Stimulated activated naive CD4-positive, alpha-beta T cell (primary cell): Measurements from ENCODE around the gene DYNLT2B.
"Not testable (repeated sequence)": the region's sequence is repeated elsewhere in the genome, so short reads cannot be mapped to it uniquely, and the experiment has no call there.

Source experiments
- DNase-seq, 6 experiments: peaks; one replicate each; lab custom pipeline; 2025; lab: John Stamatoyannopoulos, UW

The DYNLT2B gene

DNA sequence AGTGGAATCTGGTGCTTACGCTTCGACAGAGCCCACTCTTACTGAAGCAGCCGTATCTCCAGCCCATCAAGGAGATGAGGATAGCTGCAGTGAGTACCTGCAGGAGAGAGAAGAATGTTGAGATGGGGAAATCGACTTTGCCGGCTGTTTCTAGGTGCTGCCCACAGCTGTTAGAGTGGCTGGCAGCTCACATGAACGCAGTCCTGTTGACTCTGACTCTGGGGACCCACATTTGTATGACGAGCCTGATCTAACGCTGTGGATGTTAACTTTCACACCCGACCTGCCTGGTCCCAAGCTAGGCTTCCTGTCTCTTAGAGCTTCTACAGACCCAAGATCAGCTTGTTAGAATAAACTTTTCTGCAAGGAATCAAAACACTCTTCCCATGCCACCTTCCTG, 8.9 kb upstream of the DYNLT2B start:
- DNase-seq = no peak

DNA sequence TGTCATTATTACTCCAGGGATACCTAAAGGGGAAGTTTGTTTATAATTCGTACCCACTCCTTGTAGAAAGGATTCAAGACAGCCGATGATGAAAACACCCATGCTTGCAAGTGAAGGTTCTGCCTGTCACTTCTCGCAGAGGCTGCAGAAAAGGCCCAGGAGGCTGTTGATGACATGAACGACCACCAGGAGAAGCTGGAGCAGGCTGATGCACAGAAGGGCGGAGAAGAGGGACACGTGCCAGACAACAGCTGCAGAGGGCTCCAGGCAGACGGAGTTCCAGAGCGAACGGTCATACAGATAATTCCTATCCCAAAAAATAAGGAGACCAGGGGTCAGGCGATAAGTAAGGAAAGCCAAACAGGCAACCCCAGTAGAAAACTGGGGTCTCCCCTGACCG, 5.7 kb upstream of the DYNLT2B start:
- no peak for DNase-seq

- DNase-seq = no peak
Measured at GRCh38 chr3:196323016-196323415, 5.0 kb upstream of the DYNLT2B start.

- no peak for DNase-seq
Measured at GRCh38 chr3:196321162-196321561, 3.1 kb upstream of the DYNLT2B start.

- DNase-seq = no peak
Measured at GRCh38 chr3:196320137-196320536, 2.1 kb upstream of the DYNLT2B start.

- not testable (repeated sequence) for DNase-seq
Measured at GRCh38 chr3:196316799-196317686, 997 bp downstream of the DYNLT2B start.

GRCh38 chr3:196315821-196316220, 2.2 kb downstream of the DYNLT2B start:
- no peak for DNase-seq

GRCh38 chr3:196314597-196314996, 3.4 kb downstream of the DYNLT2B start:
- no peak for DNase-seq

DNA sequence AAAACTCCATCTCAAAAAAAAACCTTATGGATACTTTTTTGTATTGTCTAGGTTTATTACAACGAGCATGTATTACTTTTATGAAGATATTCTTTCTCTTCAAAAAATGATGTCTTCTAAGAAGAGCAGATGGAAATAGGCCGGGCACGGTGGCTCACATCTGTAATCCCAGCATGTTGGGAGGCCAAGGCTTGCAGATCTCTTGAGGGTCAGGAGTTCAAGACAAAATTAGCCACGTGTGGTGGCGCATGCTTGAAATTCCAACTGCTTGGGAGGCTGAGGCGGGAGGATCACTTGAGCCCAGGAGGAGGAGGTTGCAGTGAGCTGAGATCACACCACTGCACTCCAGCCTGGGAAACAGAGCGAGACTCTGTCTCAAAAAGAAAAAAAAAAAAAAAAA, 4.0 kb downstream of the DYNLT2B start:
- not testable (repeated sequence) for DNase-seq

DNA sequence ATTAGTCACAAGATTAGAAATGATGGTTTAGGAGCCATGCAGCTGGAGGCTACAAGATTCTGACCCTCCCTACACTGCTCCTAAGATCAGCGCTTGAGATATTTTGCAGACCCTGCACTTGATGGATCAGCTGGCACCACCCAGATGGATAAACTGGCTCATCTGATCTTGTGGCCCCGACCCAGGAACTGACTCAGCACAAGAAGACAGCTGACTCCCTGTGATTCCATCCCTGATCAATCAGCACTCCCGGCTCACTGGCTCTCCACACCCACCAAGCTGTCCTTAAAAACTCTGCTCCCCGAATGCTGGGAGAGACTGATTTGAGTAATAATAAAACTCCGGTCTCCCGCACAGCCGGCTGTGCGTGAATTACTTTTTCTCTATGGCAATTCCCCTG, 15.1 kb downstream of the DYNLT2B start:
- DNase-seq = not testable (repeated sequence)

DNA sequence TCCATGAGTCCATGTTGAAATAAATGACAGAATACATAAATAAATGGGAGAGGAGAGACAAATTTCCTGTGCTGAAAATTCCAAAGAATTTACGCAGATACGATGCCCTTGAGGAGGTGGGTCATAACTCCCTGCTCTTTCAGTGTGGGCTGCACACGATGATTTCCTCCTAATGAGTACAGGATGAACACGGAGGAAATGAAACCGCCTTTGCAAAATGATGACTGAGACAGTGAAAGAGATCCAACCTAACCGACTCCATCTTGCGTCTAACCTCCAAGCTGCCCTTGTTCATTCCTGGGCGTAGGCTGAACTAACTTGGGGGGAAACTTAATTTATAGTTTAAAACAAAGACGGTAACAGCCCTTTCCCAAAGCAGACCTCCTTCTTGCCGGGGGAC, 15.5 kb downstream of the DYNLT2B start:
- DNase-seq = not testable (repeated sequence)

- DNase-seq = no peak
Measured at GRCh38 chr3:196298521-196298920, 19.5 kb downstream of the DYNLT2B start.

DNA sequence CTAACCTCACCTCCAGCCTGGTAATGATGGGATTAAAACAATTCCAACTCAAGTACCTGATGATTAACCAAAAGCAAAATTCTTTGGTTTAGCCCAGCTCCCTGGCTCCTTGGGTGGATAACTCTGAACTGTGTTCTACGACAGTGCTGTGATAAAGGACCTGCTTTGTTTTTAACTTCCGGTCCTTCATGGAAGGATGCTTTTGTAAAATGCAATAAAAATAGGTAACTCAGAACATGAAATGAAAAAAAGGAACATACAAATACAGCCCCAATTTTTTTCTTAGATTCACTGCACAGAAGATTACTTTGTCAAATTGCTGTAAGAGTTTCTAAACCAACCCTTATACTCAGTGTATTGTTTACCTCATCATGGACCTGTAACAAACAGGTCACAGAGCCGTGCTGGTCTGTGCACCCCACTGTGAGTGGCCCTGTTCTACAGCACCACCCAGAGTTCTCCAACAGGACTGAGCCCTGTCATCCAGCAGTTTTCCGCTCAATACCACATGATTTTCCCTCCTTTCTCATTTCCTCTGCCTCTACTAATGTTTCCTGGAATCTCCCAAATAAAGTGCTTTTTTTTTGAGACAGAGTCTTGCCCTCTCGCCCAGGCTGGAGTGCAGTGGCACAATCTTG, 25.6 kb downstream of the DYNLT2B start:
- DNase-seq = no peak

DNA sequence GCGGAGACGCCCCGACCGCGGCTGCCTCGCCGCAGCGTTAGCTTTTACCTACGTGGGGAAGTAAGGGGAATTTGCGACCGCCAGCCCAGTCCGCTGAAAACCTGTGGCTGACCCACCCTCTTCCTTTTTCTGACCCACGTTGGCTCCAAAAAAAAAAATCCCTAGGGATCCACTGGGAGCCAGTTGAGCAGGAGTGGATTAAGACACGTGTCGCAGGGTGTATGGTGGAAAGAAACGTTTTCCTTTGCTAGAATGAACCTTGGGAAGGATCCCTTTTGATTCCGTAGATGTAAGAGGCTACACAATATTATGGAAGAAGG, 29.9 kb downstream of the DYNLT2B start:
- peak in 1 of 6 experiments; percentile 20 for DNase-seq

DNA sequence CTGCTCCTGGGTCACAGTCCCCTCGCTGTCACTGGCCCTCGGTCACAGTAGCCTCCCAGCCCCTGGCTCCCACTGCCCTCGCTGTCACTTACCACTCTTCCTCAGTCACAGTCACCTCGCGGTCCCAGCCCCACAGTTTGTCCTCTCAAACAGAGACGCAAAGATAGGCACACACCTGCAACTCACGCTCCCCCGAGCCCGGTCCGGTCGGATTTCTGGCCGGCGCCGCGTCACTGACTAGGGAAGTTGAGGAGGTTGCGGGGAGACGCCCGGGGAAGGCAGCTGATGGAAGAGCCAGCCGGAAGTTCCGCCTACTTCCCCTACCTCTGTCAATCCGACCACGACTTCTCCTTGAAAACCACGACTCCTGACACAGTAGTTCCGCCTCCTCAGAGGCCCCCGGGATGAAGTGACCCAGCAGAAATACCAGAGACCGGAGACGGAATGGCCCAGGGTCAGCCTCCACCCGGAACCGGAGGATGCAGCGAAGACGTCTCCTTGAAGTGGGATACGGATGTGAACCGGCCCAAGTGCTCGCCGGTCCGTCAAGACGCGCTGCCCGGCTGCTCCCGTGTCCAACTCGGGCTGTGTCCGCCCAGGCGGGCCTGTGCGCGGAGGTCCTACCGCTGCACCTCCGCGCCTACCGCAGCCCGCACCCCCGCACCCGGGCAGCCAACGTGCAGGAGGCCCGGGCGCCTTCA, 30.4 kb downstream of the DYNLT2B start, which contains the start of gene PCYT1A:
PCYT1A (minus strand) TSS at position 287 of the 701 bp plus-strand sequence. CDS start 17,195 bp downstream, outside the sequence.
- DNase-seq = peak; percentile 41 to 65 (median 56)

DNA sequence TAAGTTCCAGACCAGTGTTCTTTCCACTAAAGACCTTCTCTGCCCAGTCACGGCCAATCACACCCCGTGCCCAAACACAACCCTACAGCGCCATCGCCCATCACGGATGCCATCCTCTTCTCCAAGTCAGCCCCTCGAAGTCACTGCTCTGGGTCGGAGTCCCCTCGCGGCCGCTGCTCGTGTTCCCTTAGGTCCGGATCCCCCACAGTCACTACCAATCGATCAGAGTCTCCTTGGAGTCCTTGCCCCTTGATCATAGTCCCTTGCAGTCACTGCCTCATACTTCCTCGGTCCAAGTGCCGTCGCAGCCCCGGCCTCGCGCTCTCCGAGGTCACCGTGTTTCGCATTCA, 31.0 kb downstream of the DYNLT2B start:
- peak in 2 of 6 experiments; percentile 25 to 48 for DNase-seq

GRCh38 chr3:196284396-196284795, 33.6 kb downstream of the DYNLT2B start:
- DNase-seq = no peak

GRCh38 chr3:196281962-196282361, 36.1 kb downstream of the DYNLT2B start:
- DNase-seq = no peak

DNA sequence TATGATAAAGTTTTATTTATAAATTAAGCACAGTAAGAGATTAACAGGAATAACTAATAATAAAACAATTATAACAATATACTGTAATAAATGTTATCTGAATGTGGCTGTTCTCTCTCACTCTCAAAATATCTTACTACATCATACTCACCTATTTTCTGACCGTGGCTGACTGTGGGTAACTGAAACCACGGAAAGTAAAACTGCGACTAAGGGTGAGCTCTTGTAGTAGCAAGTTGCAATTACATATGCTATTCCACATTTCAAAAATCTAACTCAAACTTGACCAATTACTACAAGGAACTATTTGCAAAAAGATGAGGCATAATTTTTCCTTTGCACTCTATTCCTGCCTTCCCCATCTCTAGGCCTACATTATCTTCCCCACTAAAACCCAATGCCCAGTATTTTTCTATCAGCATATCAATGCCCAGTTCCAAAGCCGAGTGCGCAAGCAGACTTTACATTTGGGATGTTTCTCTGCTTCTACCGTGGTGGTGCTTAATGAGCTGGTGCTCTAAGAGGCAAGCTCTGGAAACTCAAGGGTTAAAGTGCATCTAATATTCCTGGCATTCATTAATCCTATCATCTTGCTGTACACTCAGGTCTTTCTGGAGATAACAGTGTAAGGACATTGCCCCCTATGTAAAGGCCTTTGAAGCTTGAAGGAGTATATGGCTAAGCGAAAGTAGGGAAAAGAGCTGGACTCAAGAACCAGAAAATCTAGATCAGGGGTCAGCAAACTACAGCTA, 37.2 kb downstream of the DYNLT2B start:
- no peak for DNase-seq

GRCh38 chr3:196275126-196275525, 42.9 kb downstream of the DYNLT2B start:
- DNase-seq = peak in 1 of 6 experiments; percentile 1

DNA sequence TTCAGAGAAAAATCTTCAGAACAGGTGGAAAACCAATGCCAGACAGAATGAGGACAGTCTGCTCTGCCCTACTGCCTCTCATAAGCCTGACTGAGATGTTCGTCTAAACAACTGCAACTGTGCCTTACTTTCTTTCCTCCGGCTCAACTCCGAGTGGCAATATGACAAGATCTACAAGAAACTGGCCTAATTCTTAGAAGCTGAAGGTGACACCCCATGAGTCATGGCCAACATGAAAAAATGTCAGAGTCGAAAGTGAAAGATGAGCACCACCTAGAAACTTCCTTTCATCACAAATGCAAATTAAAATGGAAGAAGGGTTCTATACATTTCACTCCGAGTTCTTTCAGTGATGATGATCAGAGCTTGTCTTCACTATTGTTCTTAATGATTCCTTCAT, 43.5 kb downstream of the DYNLT2B start:
- peak in 3 of 6 experiments; percentile 27 to 38 (median 36) for DNase-seq

DNA sequence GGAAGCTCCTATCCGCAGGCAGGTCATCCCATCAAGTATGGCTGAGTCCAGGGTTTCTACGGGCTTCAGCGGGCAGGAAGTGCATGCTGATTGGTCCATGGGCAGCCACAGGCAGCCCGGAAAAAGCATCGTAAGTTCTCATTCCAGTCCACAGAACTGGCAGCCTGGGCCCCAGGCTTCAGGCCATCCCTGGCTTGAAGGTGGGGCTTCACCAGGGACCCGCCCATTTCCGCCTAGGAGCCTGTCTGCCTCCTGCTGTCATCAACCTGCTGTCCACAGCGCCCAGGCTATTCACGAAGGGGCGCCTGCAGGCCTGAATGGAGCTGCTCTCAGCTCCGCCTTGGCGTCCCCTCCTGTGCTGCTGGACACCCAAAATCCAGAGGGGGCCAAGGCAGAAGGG, 44.4 kb downstream of the DYNLT2B start:
- no peak for DNase-seq
